HepG2 (cell line): Measurements from ENCODE around the gene FER1L5. TPM values are rescaled to one million over a fixed set of nuclear protein-coding genes. Genes with fewer than 3 reads are reported as not detected.

Source experiments
- GATAD1 ChIP-seq: IDR thresholded peaks from 2 replicates; pipeline ENCODE4 v1.6.1; 2016; ENCODE audit warnings: missing genetic modification reagents, missing compliant biosample characterization
- HMG20B ChIP-seq: conservative IDR thresholded peaks from 2 replicates; pipeline ENCODE4 v1.6.1; 2016; ENCODE audit warnings: missing genetic modification reagents, missing compliant biosample characterization
- MAFK ChIP-seq, 2 experiments: IDR thresholded peaks in 1 of 2; conservative IDR thresholded peaks in 1 of 2; 2 replicates each; pipeline ENCODE4 v1.6.1; 2011; ENCODE audit warnings: improper control_type of control experiment in 2 of 2, low read length in 2 of 2
- MIXL1 ChIP-seq: IDR thresholded peaks from 2 replicates; pipeline ENCODE4 v1.6.1; 2016
- NCOA2 ChIP-seq: sonication (generic); formaldehyde crosslinking; IDR thresholded peaks from 2 replicates; pipeline ENCODE4 v1.8.0; 2022; ENCODE audit warnings: inconsistent platforms
- PHF5A ChIP-seq: IDR thresholded peaks from one replicate; pipeline ENCODE4 v1.6.1; 2018; ENCODE audit warnings: low read depth, missing genetic modification reagents; ENCODE audit not compliant: unreplicated experiment
- POGZ ChIP-seq: sonication (generic); formaldehyde crosslinking; IDR thresholded peaks from 2 replicates; pipeline ENCODE4 v1.4.0; 2020; ENCODE audit warnings: mild to moderate bottlenecking, missing genetic modification reagents
- PRPF4 ChIP-seq: fragments of 200-400 bp; formaldehyde crosslinking; IDR thresholded peaks from 2 replicates; pipeline ENCODE4 v1.6.1; 2016; ENCODE audit warnings: low read length, low read depth; ENCODE audit not compliant: poor library complexity, severe bottlenecking
- RAD21 ChIP-seq: fragments of 450-650 bp; formaldehyde crosslinking; IDR thresholded peaks from 2 replicates; pipeline ENCODE4 v1.5.0; 2020; ENCODE audit warnings: mild to moderate bottlenecking
- REXO4 ChIP-seq: sonication (generic); formaldehyde crosslinking; IDR thresholded peaks from 2 replicates; pipeline ENCODE4 v1.8.0; 2022; ENCODE audit warnings: missing genetic modification reagents, mild to moderate bottlenecking, borderline replicate concordance
- U2AF1 ChIP-seq: fragments of 200-400 bp; formaldehyde crosslinking; optimal IDR thresholded peaks from 2 replicates; pipeline ENCODE3; 2017; ENCODE audit warnings: mild to moderate bottlenecking, low read depth, low read length
- ZBTB4 ChIP-seq: sonication (generic); formaldehyde crosslinking; IDR thresholded peaks from 2 replicates; pipeline ENCODE4 v1.4.0; 2020; ENCODE audit warnings: missing genetic modification reagents, mild to moderate bottlenecking, borderline replicate concordance
- ZNF790 ChIP-seq: sonication (generic); formaldehyde crosslinking; IDR thresholded peaks from 2 replicates; pipeline ENCODE4 v1.8.0; 2022; ENCODE audit warnings: missing genetic modification reagents, mild to moderate bottlenecking, borderline replicate concordance
- polyA plus RNA-seq, 8 experiments: library from polyadenylated mRNA; depleted of rRNA in 3 of 8; stranded (reverse) in 7 of 8; unstranded in 1 of 8; fragments of >200 nt; fragmentation: Illumina TruSeq in 4 of 8; extraction: Trizol in 4 of 8; gene quantifications; 2 replicates each; pipeline versions ENCODE4 v1.2.1 to v1.2.3, GENCODE V29; 2011 to 2016; ENCODE audit warnings: low read depth in 4 of 8, missing spikeins in 1 of 8, mixed read lengths in 1 of 8; ENCODE audit not compliant: insufficient read depth in 1 of 8
- total RNA-seq, 5 experiments: library from RNA; depleted of rRNA; stranded (reverse); fragments of >200 nt; fragmentation: Illumina TruSeq; extraction: Trizol; gene quantifications; 2 replicates each; pipeline ENCODE4 v1.2.3, GENCODE V29; 2016; ENCODE audit warnings: low read depth in 1 of 5
- TF ChIP-seq, protein P1 (sequence below): sonication (generic); formaldehyde crosslinking; IDR thresholded peaks from 2 replicates; pipeline ENCODE4 v1.8.1; 2023; ENCODE audit warnings: mild to moderate bottlenecking, inconsistent platforms, moderate library complexity, missing genetic modification reagents, borderline replicate concordance
- TF ChIP-seq, protein P2 (sequence below): sonication (generic); formaldehyde crosslinking; IDR thresholded peaks from 2 replicates; pipeline ENCODE4 v1.5.0; 2020; ENCODE audit warnings: mild to moderate bottlenecking, missing genetic modification reagents, moderate library complexity
- TF ChIP-seq, protein P3 (sequence below): sonication (generic); formaldehyde crosslinking; IDR thresholded peaks from 2 replicates; pipeline ENCODE4 v1.4.0; 2020; ENCODE audit warnings: missing genetic modification reagents
- TF ChIP-seq, protein P4 (sequence below): sonication (generic); formaldehyde crosslinking; IDR thresholded peaks from 2 replicates; pipeline ENCODE4 v1.5.0; 2020; ENCODE audit warnings: mild to moderate bottlenecking, missing genetic modification reagents
- TF ChIP-seq, protein P5 (sequence below): sonication (generic); formaldehyde crosslinking; IDR thresholded peaks from 2 replicates; pipeline ENCODE4 v1.8.0; 2022; ENCODE audit warnings: mild to moderate bottlenecking, missing genetic modification reagents, moderate library complexity

FER1L5 gene
- total and polyA plus RNA-seq, 2 of the 13 experiments (the other 11 are each of a cell fraction or from before 2014, with no cell fraction given), result 0.02 to 0.08 TPM

DNA sequence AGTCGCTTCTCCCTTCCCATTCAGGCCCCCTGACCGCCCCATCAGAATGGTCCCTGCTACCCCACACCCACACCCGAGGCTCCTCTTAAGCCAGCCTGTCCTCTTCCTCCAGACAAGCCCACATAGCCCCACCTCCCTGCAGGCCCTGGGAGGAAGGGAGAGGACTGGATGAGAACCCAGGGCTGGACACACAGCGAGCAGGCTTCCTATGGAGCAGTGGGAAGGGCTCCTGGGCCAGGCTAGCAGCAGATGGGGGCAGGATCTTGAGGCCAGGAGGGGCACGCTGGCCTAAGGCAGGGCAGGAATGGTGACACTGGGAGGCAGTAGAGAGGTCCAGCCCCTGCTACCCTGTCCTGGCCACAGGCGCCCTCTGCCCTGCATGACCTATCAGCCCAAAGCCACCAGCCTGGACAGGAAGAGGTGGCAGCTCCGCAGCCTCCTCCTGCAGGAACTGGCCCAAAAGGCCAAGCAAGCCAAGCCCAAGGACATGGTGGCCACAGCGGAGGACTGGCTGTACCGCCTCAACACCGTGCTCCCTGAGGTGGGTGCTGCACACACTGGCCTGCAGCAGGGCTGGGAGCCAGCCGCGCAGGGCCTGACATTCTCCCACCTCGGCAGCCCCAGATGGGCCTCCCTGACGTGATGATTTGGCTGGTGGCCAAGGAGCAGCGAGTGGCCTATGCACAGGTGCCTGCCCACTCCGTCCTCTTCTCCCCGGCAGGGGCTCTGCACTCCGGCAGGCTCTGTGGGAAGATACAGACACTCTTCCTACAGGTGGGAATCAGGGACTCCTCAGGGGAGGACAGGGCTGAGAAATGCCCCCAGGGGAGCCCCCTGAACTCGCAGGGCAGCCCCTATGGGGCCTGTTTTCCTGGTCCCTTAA lies 43.3 kb downstream of the FER1L5 start (continued):
- TF ChIP-seq, protein P1, sequence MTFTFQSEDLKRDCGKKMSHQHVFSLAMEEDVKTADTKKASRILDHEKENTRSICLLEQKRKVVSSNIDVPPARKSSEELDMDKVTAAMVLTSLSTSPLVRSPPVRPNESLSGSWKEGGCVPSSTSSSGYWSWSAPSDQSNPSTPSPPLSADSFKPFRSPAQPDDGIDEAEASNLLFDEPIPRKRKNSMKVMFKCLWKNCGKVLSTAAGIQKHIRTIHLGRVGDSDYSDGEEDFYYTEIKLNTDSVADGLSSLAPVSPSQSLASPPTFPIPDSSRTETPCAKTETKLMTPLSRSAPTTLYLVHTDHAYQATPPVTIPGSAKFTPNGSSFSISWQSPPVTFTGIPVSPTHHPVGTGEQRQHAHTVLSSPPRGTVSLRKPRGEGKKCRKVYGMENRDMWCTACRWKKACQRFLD (CRISPR knock-in tag), result no peak
- TF ChIP-seq, protein P2, sequence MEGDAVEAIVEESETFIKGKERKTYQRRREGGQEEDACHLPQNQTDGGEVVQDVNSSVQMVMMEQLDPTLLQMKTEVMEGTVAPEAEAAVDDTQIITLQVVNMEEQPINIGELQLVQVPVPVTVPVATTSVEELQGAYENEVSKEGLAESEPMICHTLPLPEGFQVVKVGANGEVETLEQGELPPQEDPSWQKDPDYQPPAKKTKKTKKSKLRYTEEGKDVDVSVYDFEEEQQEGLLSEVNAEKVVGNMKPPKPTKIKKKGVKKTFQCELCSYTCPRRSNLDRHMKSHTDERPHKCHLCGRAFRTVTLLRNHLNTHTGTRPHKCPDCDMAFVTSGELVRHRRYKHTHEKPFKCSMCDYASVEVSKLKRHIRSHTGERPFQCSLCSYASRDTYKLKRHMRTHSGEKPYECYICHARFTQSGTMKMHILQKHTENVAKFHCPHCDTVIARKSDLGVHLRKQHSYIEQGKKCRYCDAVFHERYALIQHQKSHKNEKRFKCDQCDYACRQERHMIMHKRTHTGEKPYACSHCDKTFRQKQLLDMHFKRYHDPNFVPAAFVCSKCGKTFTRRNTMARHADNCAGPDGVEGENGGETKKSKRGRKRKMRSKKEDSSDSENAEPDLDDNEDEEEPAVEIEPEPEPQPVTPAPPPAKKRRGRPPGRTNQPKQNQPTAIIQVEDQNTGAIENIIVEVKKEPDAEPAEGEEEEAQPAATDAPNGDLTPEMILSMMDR, result peak; percentile 80
- no peak for TF ChIP-seq PRPF4
- TF ChIP-seq, protein P3, sequence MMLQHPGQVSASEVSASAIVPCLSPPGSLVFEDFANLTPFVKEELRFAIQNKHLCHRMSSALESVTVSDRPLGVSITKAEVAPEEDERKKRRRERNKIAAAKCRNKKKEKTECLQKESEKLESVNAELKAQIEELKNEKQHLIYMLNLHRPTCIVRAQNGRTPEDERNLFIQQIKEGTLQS (CRISPR knock-in tag), result no peak; the same call in 1 of the 2 replicates
- TF ChIP-seq, protein P4, sequence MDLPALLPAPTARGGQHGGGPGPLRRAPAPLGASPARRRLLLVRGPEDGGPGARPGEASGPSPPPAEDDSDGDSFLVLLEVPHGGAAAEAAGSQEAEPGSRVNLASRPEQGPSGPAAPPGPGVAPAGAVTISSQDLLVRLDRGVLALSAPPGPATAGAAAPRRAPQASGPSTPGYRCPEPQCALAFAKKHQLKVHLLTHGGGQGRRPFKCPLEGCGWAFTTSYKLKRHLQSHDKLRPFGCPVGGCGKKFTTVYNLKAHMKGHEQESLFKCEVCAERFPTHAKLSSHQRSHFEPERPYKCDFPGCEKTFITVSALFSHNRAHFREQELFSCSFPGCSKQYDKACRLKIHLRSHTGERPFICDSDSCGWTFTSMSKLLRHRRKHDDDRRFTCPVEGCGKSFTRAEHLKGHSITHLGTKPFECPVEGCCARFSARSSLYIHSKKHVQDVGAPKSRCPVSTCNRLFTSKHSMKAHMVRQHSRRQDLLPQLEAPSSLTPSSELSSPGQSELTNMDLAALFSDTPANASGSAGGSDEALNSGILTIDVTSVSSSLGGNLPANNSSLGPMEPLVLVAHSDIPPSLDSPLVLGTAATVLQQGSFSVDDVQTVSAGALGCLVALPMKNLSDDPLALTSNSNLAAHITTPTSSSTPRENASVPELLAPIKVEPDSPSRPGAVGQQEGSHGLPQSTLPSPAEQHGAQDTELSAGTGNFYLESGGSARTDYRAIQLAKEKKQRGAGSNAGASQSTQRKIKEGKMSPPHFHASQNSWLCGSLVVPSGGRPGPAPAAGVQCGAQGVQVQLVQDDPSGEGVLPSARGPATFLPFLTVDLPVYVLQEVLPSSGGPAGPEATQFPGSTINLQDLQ, result 0 out of 2 replicates have a peak, but pooled peaks have one; percentile 36
- TF ChIP-seq NCOA2 (CRISPR knock-in tag), result no peak; the same call in 1 of the 2 replicates
- peak; percentile 84 for TF ChIP-seq RAD21 (CRISPR knock-in tag)
- TF ChIP-seq HMG20B (CRISPR knock-in tag), result 0 out of 2 replicates have a peak, but pooled peaks have one; percentile 66
- TF ChIP-seq POGZ (CRISPR knock-in tag), result no peak
- TF ChIP-seq GATAD1 (CRISPR knock-in tag), result peak; percentile 50; the same call in 1 of the 2 replicates
- TF ChIP-seq, protein P5, sequence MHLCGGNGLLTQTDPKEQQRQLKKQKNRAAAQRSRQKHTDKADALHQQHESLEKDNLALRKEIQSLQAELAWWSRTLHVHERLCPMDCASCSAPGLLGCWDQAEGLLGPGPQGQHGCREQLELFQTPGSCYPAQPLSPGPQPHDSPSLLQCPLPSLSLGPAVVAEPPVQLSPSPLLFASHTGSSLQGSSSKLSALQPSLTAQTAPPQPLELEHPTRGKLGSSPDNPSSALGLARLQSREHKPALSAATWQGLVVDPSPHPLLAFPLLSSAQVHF (CRISPR knock-in tag), result no peak
- peak; percentile 29; the same call in 1 of the 2 replicates for TF ChIP-seq ZBTB4
- TF ChIP-seq MIXL1 (CRISPR knock-in tag), result no peak
- TF ChIP-seq PHF5A (CRISPR knock-in tag), result no peak
- no peak for TF ChIP-seq MAFK (conservative IDR thresholded peaks at IDR 0.05 in 1 of 2, IDR thresholded peaks at IDR 0.05 in 1 of 2; ENCODE audit: low read length in 2 of 2)
- no peak for TF ChIP-seq U2AF1
- no peak for TF ChIP-seq REXO4 (CRISPR knock-in tag)
- TF ChIP-seq ZNF790 (CRISPR knock-in tag), result no peak
